Measurements from ENCODE around the gene UBE2V1. TPM values are rescaled to one million over a fixed set of nuclear protein-coding genes. Genes with fewer than 3 reads are reported as not detected.
A peak's percentile ranks its signal among the peaks of the same experiment; 100 is the strongest.

Gene UBE2V1
- total and polyA plus RNA-seq, 10 of the 15 experiments (the other 5 are each of a cell fraction or from before 2014, with no cell fraction given), result 51.8 to 219 (median 141) TPM

DNA sequence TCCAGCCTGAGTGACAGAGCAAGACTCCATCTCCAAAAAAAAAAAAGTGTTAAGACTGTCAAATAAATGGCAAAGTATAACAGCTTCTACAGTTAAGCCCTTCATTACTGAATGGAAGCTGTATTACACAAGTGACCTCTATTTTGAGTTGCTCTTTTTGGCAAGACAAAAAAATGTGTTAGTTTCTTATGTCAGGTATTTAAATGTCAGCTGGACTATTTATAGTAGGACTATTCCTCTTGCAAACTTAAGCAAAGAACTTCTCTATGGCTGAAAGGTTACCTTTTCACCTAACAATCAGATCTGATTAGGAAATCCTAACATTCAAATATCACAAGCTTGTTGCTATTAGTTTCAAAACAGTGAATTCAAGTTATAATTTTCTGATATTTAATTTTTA lies 12.4 kb downstream of the UBE2V1 start:
- intact Hi-C loops (cut with micrococcal nuclease; ENCODE audit: unreplicated experiment), result no loop called here

GRCh38 chr20:50099565-50099991 lies 13.4 kb downstream of the UBE2V1 start:
- Histone ChIP-seq H3K9me3 (replicated peaks; ENCODE audit: control insufficient read depth, insufficient read depth, low read length) (no peaks in the 10 kb centered on the region), H3K9ac (ENCODE audit: control insufficient read depth, insufficient read depth, low read length) (no peak overlapping the region), H3K27ac (ENCODE audit: control insufficient read depth, insufficient read depth) (no peak overlapping the region), H3K4me2 (ENCODE audit: control insufficient read depth, insufficient read depth) (no peak overlapping the region), H4K20me1 (ENCODE audit: control insufficient read depth, insufficient read depth) (peaks cover 6% of the 10 kb centered on the region), H3K4me3 (no peak overlapping the region), H3K36me3 (ENCODE audit: control insufficient read depth in 2 of 2, insufficient read depth in 2 of 2, low read length in 1 of 2) (peaks cover 10 to 36% of the 10 kb centered on the region in 2 experiments), H3K4me1 (ENCODE audit: control insufficient read depth, insufficient read depth, low read length) (peaks cover 3% of the 10 kb centered on the region), H3K27me3 (replicated peaks in 1 of 2; ENCODE audit: control insufficient read depth in 2 of 2, insufficient read depth in 2 of 2, low read length in 1 of 2) (no peaks in the 10 kb centered on the region), H3K79me2 (ENCODE audit: control insufficient read depth, insufficient read depth, low read length) (peaks cover 68% of the 10 kb centered on the region), H2AFZ (ENCODE audit: control insufficient read depth, low read depth, low read length) (no peak overlapping the region)
- in situ Hi-C loops (cut with MboI), result no loop called here
- intact Hi-C loops (cut with micrococcal nuclease; ENCODE audit: unreplicated experiment), result no loop called here
- ChIA-PET RAD21 (ENCODE audit: unreplicated experiment) (interaction anchor here (1.4 kb wide), 1 partner anchor 13 kb away, joined by 5 read pairs; the partner anchor contains the start of gene UBE2V1), SMC1A (ENCODE audit: uncharacterized antibody, unreplicated experiment) (interaction anchor here (0.6 to 1.8 kb wide), 3 partner anchors 10 to 13 kb away, joined by 3 to 8 read pairs (median 3); partner anchors contain the start of gene UBE2V1), POLR2A (interaction anchor here (0.7 kb wide), 1 partner anchor 159 kb away, joined by 6 read pairs; no protein-coding TSS in a partner anchor), CTCF (interaction anchor here (1.1 to 8.1 kb wide), 5 partner anchors 10 to 70 kb away, joined by 3 to 57 read pairs (median 7); no protein-coding TSS in a partner anchor)
- TF ChIP-seq TCF12 (IDR thresholded peaks at IDR 0.05; ENCODE audit: low read depth, low read length) (no peak), NFXL1 (IDR thresholded peaks at IDR 0.05; ENCODE audit: borderline replicate concordance) (no peak), FOXK2 (IDR thresholded peaks at IDR 0.05) (no peak), TCF3 (IDR thresholded peaks at IDR 0.05; ENCODE audit: borderline replicate concordance, insufficient read depth, low read depth, low read length) (no peak)
- TF ChIP-seq, protein P1, sequence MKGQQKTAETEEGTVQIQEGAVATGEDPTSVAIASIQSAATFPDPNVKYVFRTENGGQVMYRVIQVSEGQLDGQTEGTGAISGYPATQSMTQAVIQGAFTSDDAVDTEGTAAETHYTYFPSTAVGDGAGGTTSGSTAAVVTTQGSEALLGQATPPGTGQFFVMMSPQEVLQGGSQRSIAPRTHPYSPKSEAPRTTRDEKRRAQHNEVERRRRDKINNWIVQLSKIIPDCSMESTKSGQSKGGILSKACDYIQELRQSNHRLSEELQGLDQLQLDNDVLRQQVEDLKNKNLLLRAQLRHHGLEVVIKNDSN (IDR thresholded peaks at IDR 0.05; ENCODE audit: borderline replicate concordance, extremely low read length, insufficient read depth, low read depth, low read length), result no peak
- no TSS peak for BruUV-seq (replicated peaks)
- FAIRE-seq, result no peak
- 97% methylated on average over 5 of the region's 5 CpGs for WGBS (ENCODE audit: insufficient coverage, insufficient replicate concordance, low lambda C conversion rate, missing lambda C conversion rate)
- no peak for ATAC-seq
- DNase-seq (ENCODE audit: low read depth, low spot score), result no peak

More for the DNA sequence above, 12.4 kb downstream of the UBE2V1 start:
- no peak overlapping the region for H3K9ac ChIP-seq (ENCODE audit: control insufficient read depth, insufficient read depth, low read length)
- H3K4me3 ChIP-seq, result no peak overlapping the region
- TF ChIP-seq NR2F1 (conservative IDR thresholded peaks at IDR 0.05), result no peak
- TF ChIP-seq, protein P2, sequence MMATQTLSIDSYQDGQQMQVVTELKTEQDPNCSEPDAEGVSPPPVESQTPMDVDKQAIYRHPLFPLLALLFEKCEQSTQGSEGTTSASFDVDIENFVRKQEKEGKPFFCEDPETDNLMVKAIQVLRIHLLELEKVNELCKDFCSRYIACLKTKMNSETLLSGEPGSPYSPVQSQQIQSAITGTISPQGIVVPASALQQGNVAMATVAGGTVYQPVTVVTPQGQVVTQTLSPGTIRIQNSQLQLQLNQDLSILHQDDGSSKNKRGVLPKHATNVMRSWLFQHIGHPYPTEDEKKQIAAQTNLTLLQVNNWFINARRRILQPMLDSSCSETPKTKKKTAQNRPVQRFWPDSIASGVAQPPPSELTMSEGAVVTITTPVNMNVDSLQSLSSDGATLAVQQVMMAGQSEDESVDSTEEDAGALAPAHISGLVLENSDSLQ (IDR thresholded peaks at IDR 0.05), result peak; percentile 51; the same call in 1 of the 2 replicates
- no peak for TF ChIP-seq ESRRA (IDR thresholded peaks at IDR 0.05; ENCODE audit: low read length)
- no peak overlapping the region for H2AFZ ChIP-seq (ENCODE audit: control insufficient read depth, low read depth, low read length)
- H3K27me3 ChIP-seq (replicated peaks in 1 of 2; ENCODE audit: control insufficient read depth in 2 of 2, insufficient read depth in 2 of 2, low read length in 1 of 2), result no peaks in the 10 kb centered on the region
- DNase-seq (ENCODE audit: low read depth, low spot score) (no peak), FAIRE-seq (no peak), ATAC-seq (no peak; the same call in 2 of the 3 replicates)
- peaks cover 3% of the 10 kb centered on the region for H3K4me1 ChIP-seq (ENCODE audit: control insufficient read depth, insufficient read depth, low read length)
- POLR2A ChIA-PET, result interaction anchor here (0.7 to 1.2 kb wide), 2 partner anchors 9 to 160 kb away, joined by 4 to 6 read pairs; no protein-coding TSS in a partner anchor
- H3K36me3 ChIP-seq (ENCODE audit: control insufficient read depth in 2 of 2, insufficient read depth in 2 of 2, low read length in 1 of 2), result peaks cover 8 to 26% of the 10 kb centered on the region in 2 experiments
- no peak overlapping the region for H3K27ac ChIP-seq (ENCODE audit: control insufficient read depth, insufficient read depth)
- no peaks in the 10 kb centered on the region for H3K9me3 ChIP-seq (replicated peaks; ENCODE audit: control insufficient read depth, insufficient read depth, low read length)
- SMC1A ChIA-PET (ENCODE audit: uncharacterized antibody, unreplicated experiment), result interaction anchor here (0.6 to 1.8 kb wide), 9 partner anchors 9 to 69 kb away, joined by 3 to 8 read pairs (median 3); partner anchors contain the start of gene UBE2V1
- in situ Hi-C loops (cut with MboI), result no loop called here
- H4K20me1 ChIP-seq (ENCODE audit: control insufficient read depth, insufficient read depth), result peaks cover 6% of the 10 kb centered on the region
- H3K4me2 ChIP-seq (ENCODE audit: control insufficient read depth, insufficient read depth), result no peak overlapping the region
- CTCF ChIA-PET, result interaction anchor here (0.9 to 8.1 kb wide), 8 partner anchors 9 to 52 kb away, joined by 3 to 57 read pairs (median 5); no protein-coding TSS in a partner anchor
- RAD21 ChIA-PET (ENCODE audit: unreplicated experiment), result interaction anchor here (0.7 to 1.4 kb wide), 6 partner anchors 10 to 52 kb away, joined by 3 to 5 read pairs (median 3); partner anchors contain the start of genes PEDS1 and UBE2V1
- no TSS peak for BruUV-seq (replicated peaks)
- H3K79me2 ChIP-seq (ENCODE audit: control insufficient read depth, insufficient read depth, low read length), result peaks cover 76% of the 10 kb centered on the region

Measured in GM12878 (cell line).